Spinal cord (tissue), 10 donors: ENCODE measurements around the gene EMSY. TPM values are rescaled to one million over a fixed set of nuclear protein-coding genes. Genes with fewer than 3 reads are reported as not detected.
"Not testable (repeated sequence)": the region's sequence is repeated elsewhere in the genome, so short reads cannot be mapped to it uniquely, and the experiment has no call there.

ENCODE experiments used
- DNase-seq, 6 donors: peaks; one replicate each; pipeline versions ENCODE4 v3.0.0 to v3.0.0-alpha.2; 2013 to 2015; ENCODE audit warnings: low spot score in 6 of 6, low read depth in 4 of 6
- H3K27ac ChIP-seq: one replicate; pipeline ENCODE4 v1.5.1; 2013; ENCODE audit warnings: low read depth, low read length, control low read depth
- H3K27me3 ChIP-seq: one replicate; pipeline ENCODE4 v1.6.1; 2013; ENCODE audit warnings: low read length; ENCODE audit not compliant: control insufficient read depth, insufficient read depth
- H3K36me3 ChIP-seq: one replicate; pipeline ENCODE4 v1.6.1; 2013; ENCODE audit warnings: low read length; ENCODE audit not compliant: control insufficient read depth, insufficient read depth
- H3K4me1 ChIP-seq: one replicate; pipeline ENCODE4 v1.6.1; 2013; ENCODE audit warnings: low read length; ENCODE audit not compliant: control insufficient read depth, insufficient read depth
- H3K4me3 ChIP-seq: one replicate; pipeline ENCODE4 v1.5.1; 2013; ENCODE audit warnings: low read depth, low read length, control low read depth
- H3K9me3 ChIP-seq: one replicate; pipeline ENCODE4 v1.6.1; 2013; ENCODE audit warnings: low read length; ENCODE audit not compliant: control insufficient read depth, insufficient read depth
- WGBS: methylation state at CpG from one replicate; pipeline ENCODE4 v1.1.5; 2013; ENCODE audit warnings: missing lambda C conversion rate; ENCODE audit not compliant: insufficient coverage; 5-methylcytosine and 5-hydroxymethylcytosine counted together
- long read RNA-seq, 4 donors: transcript quantifications; one replicate each; lab custom pipeline, GENCODE V29; 2026
- polyA plus RNA-seq, 2 donors: library from polyadenylated mRNA; unstranded; fragments of 120-200 nt; gene quantifications; one replicate each; pipeline ENCODE4 v1.2.1, GENCODE V29; 2013; ENCODE audit not compliant: insufficient read length in 2 of 2
- total RNA-seq, 2 donors: library from RNA; depleted of rRNA in 1 of 2; stranded (reverse); fragments of 120-200 nt in 1 of 2; fragments of >200 nt in 1 of 2; gene quantifications; one replicate each; pipeline versions ENCODE4 v1.2.3 to v1.2.4, GENCODE V29; 2013 to 2014
- donor health status: healthy.

The EMSY gene, protein sequence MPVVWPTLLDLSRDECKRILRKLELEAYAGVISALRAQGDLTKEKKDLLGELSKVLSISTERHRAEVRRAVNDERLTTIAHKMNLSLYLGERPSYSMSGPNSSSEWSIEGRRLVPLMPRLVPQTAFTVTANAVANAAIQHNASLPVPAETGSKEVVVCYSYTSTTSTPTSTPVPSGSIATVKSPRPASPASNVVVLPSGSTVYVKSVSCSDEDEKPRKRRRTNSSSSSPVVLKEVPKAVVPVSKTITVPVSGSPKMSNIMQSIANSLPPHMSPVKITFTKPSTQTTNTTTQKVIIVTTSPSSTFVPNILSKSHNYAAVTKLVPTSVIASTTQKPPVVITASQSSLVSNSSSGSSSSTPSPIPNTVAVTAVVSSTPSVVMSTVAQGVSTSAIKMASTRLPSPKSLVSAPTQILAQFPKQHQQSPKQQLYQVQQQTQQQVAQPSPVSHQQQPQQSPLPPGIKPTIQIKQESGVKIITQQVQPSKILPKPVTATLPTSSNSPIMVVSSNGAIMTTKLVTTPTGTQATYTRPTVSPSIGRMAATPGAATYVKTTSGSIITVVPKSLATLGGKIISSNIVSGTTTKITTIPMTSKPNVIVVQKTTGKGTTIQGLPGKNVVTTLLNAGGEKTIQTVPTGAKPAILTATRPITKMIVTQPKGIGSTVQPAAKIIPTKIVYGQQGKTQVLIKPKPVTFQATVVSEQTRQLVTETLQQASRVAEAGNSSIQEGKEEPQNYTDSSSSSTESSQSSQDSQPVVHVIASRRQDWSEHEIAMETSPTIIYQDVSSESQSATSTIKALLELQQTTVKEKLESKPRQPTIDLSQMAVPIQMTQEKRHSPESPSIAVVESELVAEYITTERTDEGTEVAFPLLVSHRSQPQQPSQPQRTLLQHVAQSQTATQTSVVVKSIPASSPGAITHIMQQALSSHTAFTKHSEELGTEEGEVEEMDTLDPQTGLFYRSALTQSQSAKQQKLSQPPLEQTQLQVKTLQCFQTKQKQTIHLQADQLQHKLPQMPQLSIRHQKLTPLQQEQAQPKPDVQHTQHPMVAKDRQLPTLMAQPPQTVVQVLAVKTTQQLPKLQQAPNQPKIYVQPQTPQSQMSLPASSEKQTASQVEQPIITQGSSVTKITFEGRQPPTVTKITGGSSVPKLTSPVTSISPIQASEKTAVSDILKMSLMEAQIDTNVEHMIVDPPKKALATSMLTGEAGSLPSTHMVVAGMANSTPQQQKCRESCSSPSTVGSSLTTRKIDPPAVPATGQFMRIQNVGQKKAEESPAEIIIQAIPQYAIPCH (N-terminal part only)
- total RNA-seq = 10 to 100 TPM; 24.6 to 31.8 TPM
- polyA plus RNA-seq = 10 to 100 TPM; 22.6 to 23.5 TPM
- long read RNA-seq, donor 1, partial matches to known transcripts = 0 of 2 reads
- long read RNA-seq, donor 1, other reads (novel, unspliced or antisense) = 0 of 2 reads
- long read RNA-seq, donor 2 = 0 reads
- long read RNA-seq, donor 3, partial matches to known transcripts = 0 of 1 reads
- long read RNA-seq, donor 3, other reads (novel, unspliced or antisense) = 0 of 1 reads
- long read RNA-seq, donor 4, partial matches to known transcripts = 5 of 8 reads
- long read RNA-seq, donor 4, other reads (novel, unspliced or antisense) = 0 of 8 reads

DNA sequence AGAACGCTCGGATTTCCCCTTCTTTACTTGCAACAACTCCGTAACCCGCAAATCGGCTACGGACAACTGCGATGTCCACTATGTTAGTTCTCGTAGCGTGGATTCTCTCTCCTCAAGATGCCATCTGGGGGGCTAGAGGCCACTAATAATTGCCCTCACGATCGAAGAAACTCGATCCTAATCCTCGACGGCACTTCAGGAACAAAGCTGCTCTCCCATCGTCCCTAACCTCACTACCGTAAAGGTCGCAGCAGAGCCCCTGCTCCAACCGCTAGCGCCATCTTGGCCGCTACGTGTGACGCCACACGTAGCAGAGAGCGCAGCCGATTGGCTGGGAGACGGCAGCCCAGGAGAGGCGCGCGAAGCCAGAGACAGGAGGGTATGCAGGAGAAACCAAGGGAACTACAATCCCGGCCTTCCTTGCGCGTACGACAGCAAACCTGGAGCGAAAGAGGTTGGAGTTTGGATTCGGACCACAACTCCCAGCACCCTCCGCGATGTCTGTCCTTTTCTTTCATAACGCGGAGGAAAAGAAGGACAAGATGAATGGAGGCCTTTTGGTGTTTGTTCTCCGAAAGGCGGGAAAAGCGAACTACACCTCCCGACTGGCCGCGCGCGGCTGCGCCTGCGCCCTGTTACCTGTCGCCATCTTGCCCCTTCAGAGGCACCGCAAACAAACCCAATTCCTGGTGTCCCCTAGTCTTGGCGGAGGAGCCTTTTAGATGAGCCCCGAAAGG lies at the start of gene EMSY:
Gene EMSY (plus strand): TSS at position 635 of the 737 bp plus-strand sequence. CDS start 1,921 bp downstream, outside the sequence.
- peak within 1 kb of the TSS; percentile 99 for H3K4me3 ChIP-seq
- no peaks in the 10 kb centered on the region for H3K4me1 ChIP-seq
- 0% methylated on average over 49 of the region's 53 CpGs for WGBS

DNA sequence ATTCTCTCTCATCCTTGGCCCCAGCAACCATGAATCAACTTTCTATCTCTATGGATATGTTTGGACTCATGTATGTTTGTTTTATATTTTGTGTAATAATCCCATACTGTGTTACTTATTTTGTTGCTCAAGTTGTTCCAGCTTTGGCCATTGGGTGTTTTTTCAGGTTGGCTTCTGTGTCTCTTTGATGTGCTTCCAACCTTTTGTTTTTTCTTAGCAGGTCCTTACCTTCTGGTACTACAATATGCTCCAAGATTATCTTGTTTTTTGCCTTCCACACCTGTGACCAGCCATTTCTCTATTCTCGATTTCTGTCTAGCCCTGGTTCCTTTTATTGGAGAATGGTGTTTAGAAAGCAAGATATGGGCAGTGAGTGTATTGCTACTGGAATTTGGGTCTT lies 49.5 kb upstream of the EMSY start:
- no peak for DNase-seq
- no peaks in the 10 kb centered on the region for H3K27me3 ChIP-seq
- WGBS = no CpG with 5 or more reads among the region's 1 CpG
- H3K4me1 ChIP-seq = peaks cover 5% of the 10 kb centered on the region
- H3K9me3 ChIP-seq = no peaks in the 10 kb centered on the region
- H3K27ac ChIP-seq = no peak overlapping the region
- no peaks in the 10 kb centered on the region for H3K36me3 ChIP-seq
- H3K4me3 ChIP-seq = no peak overlapping the region

More for the DNA sequence above, at the start of gene EMSY:
- no peaks in the 10 kb centered on the region for H3K36me3 ChIP-seq
- H3K9me3 ChIP-seq = no peaks in the 10 kb centered on the region
- H3K27ac ChIP-seq = peak within 1 kb of the TSS; percentile 97
- DNase-seq = peak; percentile 96 to 100 (median 98)
- H3K27me3 ChIP-seq = no peaks in the 10 kb centered on the region

DNA sequence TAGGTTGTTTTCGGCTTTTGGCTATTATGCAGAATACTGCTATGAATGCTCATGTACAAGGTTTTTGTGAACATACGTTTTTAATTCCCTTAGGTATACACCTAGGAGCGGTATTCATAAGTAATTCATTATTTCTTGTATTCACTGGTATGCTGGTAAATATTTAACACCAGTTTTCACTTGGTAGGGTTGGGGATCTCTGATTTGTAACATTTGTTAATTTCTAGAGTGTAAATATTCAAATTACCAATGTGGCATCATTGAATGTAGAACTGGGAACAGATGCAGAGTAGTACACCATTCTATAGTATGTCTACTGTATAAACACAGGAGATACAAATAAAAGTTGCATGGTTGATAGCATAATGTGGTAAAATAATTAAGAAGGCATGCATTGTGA lies 47.4 kb upstream of the EMSY start:
- WGBS = no CpG with 5 or more reads among the region's 3 CpGs
- H3K9me3 ChIP-seq = no peaks in the 10 kb centered on the region
- H3K4me3 ChIP-seq = no peak overlapping the region

DNA sequence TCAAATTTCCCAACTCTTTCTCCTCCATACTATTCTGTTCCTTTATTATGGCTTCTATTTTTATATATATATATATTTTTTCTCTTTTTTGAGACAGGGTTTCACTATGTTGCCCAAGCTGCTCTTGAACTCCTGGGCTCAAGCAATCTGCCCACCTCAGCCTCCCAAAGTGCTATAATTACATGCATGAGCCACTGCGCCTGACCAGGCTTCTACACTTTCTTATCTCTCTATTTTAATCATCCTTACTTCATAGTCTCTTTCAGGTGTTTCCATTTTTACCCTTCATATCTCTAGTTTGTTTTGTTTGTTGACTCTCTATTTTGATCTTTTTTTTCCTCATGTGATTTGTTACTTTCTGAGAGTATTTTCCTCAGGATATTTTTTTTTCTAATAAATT lies 43.9 kb upstream of the EMSY start:
- Histone ChIP-seq H3K27ac (no peak overlapping the region), H3K4me1 (no peaks in the 10 kb centered on the region), H3K9me3 (no peaks in the 10 kb centered on the region), H3K36me3 (no peaks in the 10 kb centered on the region), H3K4me3 (no peak overlapping the region), H3K27me3 (no peaks in the 10 kb centered on the region)
- no peak for DNase-seq
- WGBS = no CpG with 5 or more reads among the region's 1 CpG

More for the DNA sequence above, 47.4 kb upstream of the EMSY start:
- H3K36me3 ChIP-seq = no peaks in the 10 kb centered on the region
- H3K4me1 ChIP-seq = no peaks in the 10 kb centered on the region
- H3K27ac ChIP-seq = no peak overlapping the region
- no peak for DNase-seq
- no peaks in the 10 kb centered on the region for H3K27me3 ChIP-seq

DNA sequence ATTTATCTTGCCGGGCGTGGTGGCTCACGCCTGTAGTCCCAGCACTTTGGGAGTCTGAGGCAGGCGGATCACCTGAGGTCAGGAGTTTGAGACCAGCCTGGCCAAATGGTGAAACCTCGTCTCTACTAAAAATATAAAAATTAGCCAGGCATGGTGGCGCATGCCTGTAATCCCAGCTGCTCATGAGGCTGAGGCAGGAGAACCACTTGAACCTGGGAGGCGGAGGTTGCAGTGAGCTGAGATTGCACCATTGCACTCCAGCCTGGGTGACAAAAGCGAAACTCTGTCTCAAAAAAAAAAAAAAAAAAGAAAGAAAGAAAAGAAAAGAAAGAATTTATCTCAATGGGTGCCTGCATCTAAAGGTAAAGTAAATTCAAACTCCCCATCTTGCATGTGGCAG lies 43.3 kb upstream of the EMSY start:
- not testable (repeated sequence) for H3K36me3 ChIP-seq, H3K27me3 ChIP-seq, H3K4me3 ChIP-seq, H3K4me1 ChIP-seq, DNase-seq, H3K27ac ChIP-seq, H3K9me3 ChIP-seq
- 85% methylated on average over 6 of the region's 8 CpGs for WGBS

DNA sequence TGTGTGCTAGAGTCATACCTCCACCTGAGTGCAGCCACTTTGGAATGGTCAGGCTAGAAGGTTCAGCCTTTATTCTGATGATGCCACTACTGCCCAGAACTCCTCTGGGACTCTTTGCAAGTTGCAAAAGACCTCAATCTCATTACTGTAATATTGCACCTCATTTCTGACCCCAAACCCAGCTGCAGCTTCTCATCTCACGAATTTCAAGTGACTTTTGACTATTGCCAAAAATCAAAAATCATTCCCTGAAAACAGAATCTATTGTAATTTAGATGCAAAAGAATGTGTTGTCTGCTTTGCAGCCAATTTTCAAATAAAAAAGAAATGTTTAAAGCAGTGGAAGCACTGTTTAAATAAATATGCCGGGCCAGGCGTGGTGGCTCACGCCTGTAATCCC lies 38.5 kb upstream of the EMSY start:
- H3K4me1 ChIP-seq = peaks cover 4% of the 10 kb centered on the region
- no peak overlapping the region for H3K27ac ChIP-seq
- H3K4me3 ChIP-seq = no peak overlapping the region
- 93% methylated on average over 3 of the region's 4 CpGs for WGBS
- no peaks in the 10 kb centered on the region for H3K9me3 ChIP-seq
- no peaks in the 10 kb centered on the region for H3K27me3 ChIP-seq
- no peak for DNase-seq
- H3K36me3 ChIP-seq = no peaks in the 10 kb centered on the region

DNA sequence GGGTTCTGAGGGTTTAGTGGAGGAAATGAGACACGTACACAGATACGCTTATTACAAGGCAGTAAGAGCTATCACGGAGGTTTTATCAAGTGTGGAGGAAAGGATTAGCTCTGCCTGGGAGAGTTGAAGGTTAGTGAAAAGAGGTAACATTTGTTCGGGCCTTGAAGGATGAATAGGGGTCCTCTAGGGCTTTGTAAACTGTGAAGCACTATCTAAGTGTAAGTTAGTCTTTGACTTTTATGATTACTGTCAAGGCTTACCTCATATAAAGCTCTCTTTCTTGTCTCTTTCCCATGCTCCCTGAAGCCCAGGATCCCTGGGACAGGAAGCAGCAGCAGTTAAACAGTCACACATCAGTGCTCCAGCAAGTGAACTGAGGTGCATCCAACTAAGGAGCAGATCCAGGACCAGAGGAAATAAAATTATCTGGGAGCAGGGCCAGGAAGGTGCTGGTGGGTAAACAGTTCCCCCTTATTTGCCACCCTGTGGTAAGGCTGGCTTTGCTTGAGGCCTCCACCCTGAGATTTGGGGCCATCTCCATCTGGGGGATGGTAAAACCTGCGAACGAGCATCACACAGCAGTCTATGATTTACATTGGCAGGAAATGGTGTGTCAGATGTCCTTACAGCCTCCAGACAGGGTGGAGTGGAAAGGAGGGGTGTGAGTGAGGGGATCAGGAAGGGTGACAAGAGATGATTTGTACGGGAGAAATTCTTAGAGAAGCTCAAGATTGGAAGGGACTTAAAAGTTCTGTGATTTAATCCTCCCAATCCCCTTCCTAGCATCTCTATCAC lies 36.5 kb upstream of the EMSY start:
- Histone ChIP-seq H3K27ac (no peak overlapping the region), H3K4me1 (peaks cover 4% of the 10 kb centered on the region), H3K4me3 (no peak overlapping the region), H3K9me3 (no peaks in the 10 kb centered on the region), H3K27me3 (no peaks in the 10 kb centered on the region), H3K36me3 (no peaks in the 10 kb centered on the region)
- DNase-seq = peak in 2 of 6 donors; percentile 35 to 49
- WGBS = 42% methylated on average over 6 of the region's 7 CpGs

DNA sequence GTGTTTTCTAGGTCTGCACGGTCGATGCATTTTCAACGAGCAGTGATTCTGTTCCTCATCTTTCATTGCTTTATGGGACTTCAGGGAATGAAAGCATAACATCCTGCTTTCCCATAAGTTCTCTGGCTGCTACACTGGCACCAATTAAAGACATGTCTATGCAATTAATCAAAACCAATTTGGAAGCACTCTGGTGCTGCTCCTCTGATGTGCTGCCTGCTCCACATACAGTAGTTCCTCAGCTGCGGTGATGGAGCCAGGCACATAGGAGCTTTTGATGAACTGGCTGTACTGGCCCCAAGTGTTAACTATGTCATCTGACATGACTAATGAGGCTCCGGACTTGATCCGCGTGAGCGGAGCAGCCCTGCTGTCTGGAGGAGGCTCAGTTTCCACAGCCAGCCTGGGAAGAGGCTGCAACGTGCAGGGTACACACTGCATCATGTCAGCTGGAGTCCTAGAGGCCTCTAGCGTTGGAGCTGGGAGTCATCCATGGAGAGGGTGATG lies 33.9 kb upstream of the EMSY start:
- no peaks in the 10 kb centered on the region for H3K9me3 ChIP-seq
- no peak overlapping the region for H3K27ac ChIP-seq
- 61% methylated on average over 10 of the region's 10 CpGs for WGBS
- H3K36me3 ChIP-seq = no peaks in the 10 kb centered on the region
- H3K27me3 ChIP-seq = no peaks in the 10 kb centered on the region
- peaks cover 4% of the 10 kb centered on the region for H3K4me1 ChIP-seq
- DNase-seq = peak in 2 of 6 donors; percentile 27 to 76
- no peak overlapping the region for H3K4me3 ChIP-seq
